Panc1 (cell line): Measurements from ENCODE around the gene PDLIM7. TPM values are rescaled to one million over a fixed set of nuclear protein-coding genes. Genes with fewer than 3 reads are reported as not detected.

Experiments used
- ATAC-seq: fragments of 200-7000 bp; cut with Tn5 transposase; 2 replicates; pipeline ENCODE4 v1.9.1; 2020; ENCODE audit warnings: mild to moderate bottlenecking, moderate library complexity
- BruUV-seq: library from RNA; stranded (reverse); fragments of 400-500 nt; replicated peaks from 2 replicates; lab custom pipeline; 2021; lab: Mats Ljungman, UMichigan
- CTCF ChIA-PET: fragments of 300-600 bp; sonication (Branson Sonifier 250); formaldehyde crosslinking; loops from one replicate; lab custom pipeline; 2022; ENCODE audit warnings: antibody characterized with exemption; lab: Charles Lee
- POLR2A ChIA-PET: fragments of 300-600 bp; sonication (Branson Sonifier 250); formaldehyde crosslinking; loops from one replicate; lab custom pipeline; 2022; ENCODE audit warnings: antibody characterized with exemption; lab: Charles Lee
- DNase-seq: peaks from one replicate; pipeline ENCODE4 v3.0.0-alpha.2; 2010; ENCODE audit warnings: low read depth, low spot score
- H3K27ac ChIP-seq: 2 replicates; pipeline ENCODE4 v1.5.1; 2011; ENCODE audit warnings: mild to moderate bottlenecking, low read length, inconsistent platforms
- H3K27me3 ChIP-seq: fragments of 200-500 bp; sonication (Bioruptor generic); 2 replicates; pipeline ENCODE4 v1.6.0; 2014; ENCODE audit warnings: low read length, inconsistent platforms; ENCODE audit not compliant: control insufficient read depth, insufficient read depth
- H3K36me3 ChIP-seq: fragments of 200-500 bp; sonication (Bioruptor generic); 2 replicates; pipeline ENCODE4 v1.5.1; 2014; ENCODE audit warnings: inconsistent platforms, mild to moderate bottlenecking, low read length, moderate library complexity; ENCODE audit not compliant: control insufficient read depth, insufficient read depth
- H3K4me1 ChIP-seq: 2 replicates; pipeline ENCODE4 v1.5.1; 2011; ENCODE audit warnings: inconsistent platforms, mild to moderate bottlenecking, low read length, moderate library complexity; ENCODE audit not compliant: control insufficient read depth, insufficient read depth
- H3K4me3 ChIP-seq, 2 experiments: 2 replicates each; pipeline ENCODE4 v1.5.1; 2011 to 2012; ENCODE audit warnings: low read depth in 2 of 2, low read length in 2 of 2, mild to moderate bottlenecking in 2 of 2, inconsistent platforms in 1 of 2, moderate library complexity in 1 of 2
- H3K9me3 ChIP-seq: fragments of 200-500 bp; sonication (Bioruptor generic); 2 replicates; pipeline ENCODE4 v1.5.1; 2014; ENCODE audit warnings: low read depth, mild to moderate bottlenecking, inconsistent platforms, low read length, moderate library complexity; ENCODE audit not compliant: control insufficient read depth, insufficient read depth
- CTCF ChIP-seq: fragments of 450-650 bp; IDR thresholded peaks from 2 replicates; pipeline ENCODE4 v1.5.1; 2017; ENCODE audit warnings: mild to moderate bottlenecking
- POLR2AphosphoS5 ChIP-seq: IDR thresholded peaks from 2 replicates; pipeline ENCODE4 v1.6.1; 2012; ENCODE audit warnings: mild to moderate bottlenecking, low read depth, low read length, moderate library complexity
- REST ChIP-seq, 2 experiments: IDR thresholded peaks; 2 replicates each; pipeline ENCODE4 v1.6.1; 2011 to 2012; ENCODE audit warnings: low read depth in 2 of 2, control low read depth in 1 of 2, low read length in 1 of 2, mild to moderate bottlenecking in 1 of 2, moderate library complexity in 1 of 2; ENCODE audit not compliant: insufficient read depth in 1 of 2
- SIN3A ChIP-seq: IDR thresholded peaks from 2 replicates; pipeline ENCODE4 v1.6.1; 2012; ENCODE audit warnings: low read depth, mild to moderate bottlenecking, low read length, moderate library complexity, borderline replicate concordance; ENCODE audit not compliant: insufficient read depth
- TCF7L2 ChIP-seq: IDR thresholded peaks from 2 replicates; pipeline ENCODE4 v1.6.1; 2011; ENCODE audit warnings: mild to moderate bottlenecking, low read depth, low read length, inconsistent platforms
- in situ Hi-C: cut with HindIII; loops from 2 replicates; pipeline ENCODE4 v1.10.0; 2016; ENCODE audit warnings: low sequenced_read_pairs, low pct_unique_long_range_greater_than_20kb
- intact Hi-C: fragments of 100-400 bp; cut with micrococcal nuclease; formaldehyde crosslinking; loops from one replicate; pipeline ENCODE4 v1.10.0; 2022; ENCODE audit not compliant: unreplicated experiment
- total RNA-seq: library from RNA; stranded (reverse); gene quantifications from one replicate; pipeline ENCODE4 v1.2.1, GENCODE V29; 2021; ENCODE audit not compliant: unreplicated experiment

The PDLIM7 gene
- total RNA-seq, 1 experiment from 2014 or later = 62.9 TPM

- ChIA-PET POLR2A (no interaction called here), CTCF (no interaction called here)
- Histone ChIP-seq H3K27me3 (no peaks in the 10 kb centered on the region), H3K4me1 (peaks cover 5% of the 10 kb centered on the region), H3K4me3 (no peak overlapping the region), H3K36me3 (no peaks in the 10 kb centered on the region), H3K27ac (no peak overlapping the region), H3K9me3 (no peaks in the 10 kb centered on the region)
- in situ Hi-C loops (no loop called here), intact Hi-C loops (no loop called here)
- no peak for DNase-seq
- no peak for ATAC-seq
- TF ChIP-seq SIN3A = no peak
- TF ChIP-seq REST (IDR thresholded peaks at IDR 0.05; ENCODE audit: insufficient read depth in 1 of 2, low read depth in 2 of 2, low read length in 1 of 2) = no peak
- no peak for TF ChIP-seq CTCF
- TF ChIP-seq TCF7L2 = no peak
- no peak for TF ChIP-seq POLR2AphosphoS5
- BruUV-seq = no TSS peak
Observed at GRCh38 chr5:177505075-177505474, 7.7 kb upstream of the PDLIM7 start.

GRCh38 chr5:177504086-177505056, 7.0 kb upstream of the PDLIM7 start:
- Histone ChIP-seq H3K4me1 (peaks cover 3% of the 10 kb centered on the region; the same call in 1 of the 2 replicates), H3K27me3 (no peaks in the 10 kb centered on the region), H3K27ac (no peak overlapping the region), H3K4me3 (no peak overlapping the region), H3K36me3 (no peaks in the 10 kb centered on the region), H3K9me3 (no peaks in the 10 kb centered on the region)
- ATAC-seq = no peak
- TF ChIP-seq POLR2AphosphoS5 (no peak), REST (IDR thresholded peaks at IDR 0.05; ENCODE audit: insufficient read depth in 1 of 2, low read depth in 2 of 2, low read length in 1 of 2) (no peak), SIN3A (no peak), TCF7L2 (no peak), CTCF (no peak)
- no TSS peak for BruUV-seq
- ChIA-PET POLR2A (no interaction called here), CTCF (no interaction called here)
- in situ Hi-C loops (no loop called here), intact Hi-C loops (no loop called here)
- no peak for DNase-seq
